Liver (tissue), 9 donors: Measurements from ENCODE around the gene CEP164. TPM values are rescaled to one million over a fixed set of nuclear protein-coding genes. Genes with fewer than 3 reads are reported as not detected.

Source experiments
- DNase-seq: peaks from one replicate; pipeline ENCODE4 v3.0.0-alpha.2; 2017; ENCODE audit warnings: low spot score
- H3K27ac ChIP-seq, 2 donors: one replicate each; pipeline ENCODE4 v1.7.0; 2013; ENCODE audit warnings: inconsistent platforms in 2 of 2, low read length in 2 of 2, control low read depth in 1 of 2, low read depth in 1 of 2, mild to moderate bottlenecking in 1 of 2
- H3K27me3 ChIP-seq, 4 donors: one replicate each; pipeline versions ENCODE4 v1.6.1 to v1.7.0; 2013; ENCODE audit warnings: low read length in 3 of 4, inconsistent platforms in 1 of 4, mild to moderate bottlenecking in 1 of 4, moderate library complexity in 1 of 4; ENCODE audit not compliant: control insufficient read depth in 4 of 4, insufficient read depth in 4 of 4
- H3K36me3 ChIP-seq, 4 donors: one replicate each; pipeline versions ENCODE4 v1.6.1 to v1.7.0; 2013; ENCODE audit warnings: low read length in 3 of 4, mild to moderate bottlenecking in 3 of 4, low read depth in 1 of 4, moderate library complexity in 1 of 4; ENCODE audit not compliant: control insufficient read depth in 4 of 4, insufficient read depth in 3 of 4
- H3K4me1 ChIP-seq, 4 donors: one replicate each; pipeline versions ENCODE4 v1.6.1 to v1.7.0; 2013; ENCODE audit warnings: low read length in 3 of 4, mild to moderate bottlenecking in 3 of 4, moderate library complexity in 1 of 4; ENCODE audit not compliant: control insufficient read depth in 4 of 4, insufficient read depth in 4 of 4
- H3K4me3 ChIP-seq, 3 donors: one replicate each; pipeline versions ENCODE4 v1.6.1 to v1.7.0; 2013; ENCODE audit warnings: low read length in 3 of 3, control low read depth in 1 of 3, low read depth in 1 of 3, mild to moderate bottlenecking in 1 of 3
- H3K9ac ChIP-seq, 2 donors: one replicate each; pipeline ENCODE4 v1.7.0; 2013; ENCODE audit warnings: low read length in 2 of 2, mild to moderate bottlenecking in 2 of 2, moderate library complexity in 2 of 2, control low read depth in 1 of 2, low read depth in 1 of 2
- H3K9me3 ChIP-seq, 4 donors: one replicate each; pipeline versions ENCODE4 v1.6.1 to v1.7.0; 2013; ENCODE audit warnings: low read length in 3 of 4; ENCODE audit not compliant: control insufficient read depth in 4 of 4
- EGR1 ChIP-seq, 2 donors: IDR thresholded peaks; 2 replicates each; pipeline ENCODE4 v1.6.1; 2016 to 2018; ENCODE audit warnings: antibody characterized with exemption in 2 of 2, low read depth in 2 of 2
- FOXA1 ChIP-seq: IDR thresholded peaks from 2 replicates; pipeline ENCODE4 v1.6.1; 2016; ENCODE audit warnings: antibody characterized with exemption
- FOXA2 ChIP-seq: IDR thresholded peaks from 2 replicates; pipeline ENCODE4 v1.6.1; 2016; ENCODE audit warnings: antibody characterized with exemption
- GABPA ChIP-seq, 2 donors: IDR thresholded peaks in 1 of 2; conservative IDR thresholded peaks in 1 of 2; 2 replicates each; pipeline ENCODE4 v1.6.1; 2016; ENCODE audit warnings: antibody characterized with exemption in 2 of 2, mild to moderate bottlenecking in 1 of 2, moderate library complexity in 1 of 2
- HNF4A ChIP-seq, 2 donors: conservative IDR thresholded peaks; 2 replicates each; pipeline ENCODE4 v1.6.1; 2016; ENCODE audit warnings: antibody characterized with exemption in 2 of 2, mild to moderate bottlenecking in 2 of 2
- HNF4G ChIP-seq: IDR thresholded peaks from 2 replicates; pipeline ENCODE4 v1.6.1; 2016; ENCODE audit warnings: antibody characterized with exemption
- JUND ChIP-seq, 2 donors: IDR thresholded peaks; 2 replicates each; pipeline ENCODE4 v1.6.1; 2016; ENCODE audit warnings: antibody characterized with exemption in 2 of 2
- NR2F2 ChIP-seq: IDR thresholded peaks from 2 replicates; pipeline ENCODE4 v1.6.1; 2016; ENCODE audit warnings: antibody characterized with exemption
- RAD21 ChIP-seq, 2 donors: IDR thresholded peaks; 2 replicates each; pipeline ENCODE4 v1.6.1; 2016; ENCODE audit warnings: antibody characterized with exemption in 2 of 2, mild to moderate bottlenecking in 2 of 2
- RXRA ChIP-seq, 2 donors: IDR thresholded peaks; 2 replicates each; pipeline ENCODE4 v1.6.1; 2017 to 2018; ENCODE audit warnings: antibody characterized with exemption in 2 of 2, mild to moderate bottlenecking in 1 of 2
- SP1 ChIP-seq: IDR thresholded peaks from 2 replicates; pipeline ENCODE4 v1.6.1; 2018; ENCODE audit warnings: antibody characterized with exemption, mild to moderate bottlenecking
- WGBS: extraction: QIAGEN DNeasy Blood & Tissue Kit; methylation state at CpG from one replicate; pipeline ENCODE4 v1.1.7; 2013; 5-methylcytosine and 5-hydroxymethylcytosine counted together
- polyA plus RNA-seq, 2 donors: library from polyadenylated mRNA; stranded (reverse) in 1 of 2; unstranded in 1 of 2; fragments of 200-250 nt in 1 of 2; fragments of >200 nt in 1 of 2; fragmentation: Nextera tagmentation in 1 of 2; extraction: Ambion mirVana in 1 of 2; gene quantifications; one replicate each; pipeline versions ENCODE4 v1.2.1 to v1.2.3, GENCODE V29; 2013 to 2015
- total RNA-seq, 2 donors: library from RNA; depleted of rRNA; stranded (reverse); fragments of >200 nt; gene quantifications; one replicate each; pipeline ENCODE4 v1.2.3, GENCODE V29; 2014
- TF ChIP-seq, protein P1 (sequence below): fragments of 150-350 bp; IDR thresholded peaks from 2 replicates; pipeline ENCODE4 v1.5.1; 2017; ENCODE audit warnings: improper control_type of control experiment, low read depth, low read length; ENCODE audit not compliant: missing input control
- TF ChIP-seq, protein P2 (sequence below): IDR thresholded peaks from 2 replicates; pipeline ENCODE4 v1.6.1; 2016; ENCODE audit warnings: antibody characterized with exemption
- TF ChIP-seq, protein P3 (sequence below): IDR thresholded peaks from 2 replicates; pipeline ENCODE4 v1.6.1; 2016; ENCODE audit warnings: antibody characterized with exemption
- TF ChIP-seq, protein P4 (sequence below): IDR thresholded peaks from 2 replicates; pipeline ENCODE4 v1.6.1; 2016; ENCODE audit warnings: antibody characterized with exemption
- TF ChIP-seq, protein P5 (sequence below): IDR thresholded peaks from 2 replicates; pipeline ENCODE4 v1.6.1; 2016; ENCODE audit warnings: antibody characterized with exemption, mild to moderate bottlenecking
- donor health status: healthy.
- donor health status: healthy.
- donor health status: healthy.
- donor health status: healthy.
- donor health status: healthy.

The CEP164 gene
- total and polyA plus RNA-seq, 4 donors, result 4.1 to 12.3 (median 5.9) TPM

DNA sequence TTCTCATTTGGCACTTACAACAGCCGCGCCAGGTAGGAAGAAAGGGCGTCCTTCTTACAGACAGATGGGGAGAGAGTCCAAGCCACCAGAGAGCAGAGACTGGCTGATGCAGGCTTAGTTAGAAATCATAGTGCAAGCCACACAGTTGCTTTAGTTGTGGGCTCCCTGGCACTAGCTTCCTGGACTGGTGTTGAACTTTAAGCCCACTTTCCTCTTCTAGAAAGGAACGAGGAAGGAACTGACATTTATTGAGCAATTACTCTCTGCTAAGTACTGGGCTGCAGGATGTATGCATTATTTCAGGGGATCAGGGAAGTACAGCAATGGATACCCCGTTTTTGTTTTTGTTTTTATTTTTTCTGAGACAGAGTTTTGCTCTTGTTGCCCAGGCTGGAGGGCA is 14.6 kb upstream of the CEP164 start:
- no peak for TF ChIP-seq RAD21 (IDR thresholded peaks at IDR 0.05)
- no peak for DNase-seq
- no peak overlapping the region for H3K9ac ChIP-seq
- no peak overlapping the region for H3K4me3 ChIP-seq
- H3K36me3 ChIP-seq, result no peaks in the 10 kb centered on the region
- no peak overlapping the region for H3K27ac ChIP-seq
- no peaks in the 10 kb centered on the region for H3K27me3 ChIP-seq
- no peaks in the 10 kb centered on the region for H3K9me3 ChIP-seq
- 84% methylated on average over 5 of the region's 5 CpGs for WGBS
- H3K4me1 ChIP-seq, result peaks cover 8 to 29% (median 19%) of the 10 kb centered on the region in 4 donors

DNA sequence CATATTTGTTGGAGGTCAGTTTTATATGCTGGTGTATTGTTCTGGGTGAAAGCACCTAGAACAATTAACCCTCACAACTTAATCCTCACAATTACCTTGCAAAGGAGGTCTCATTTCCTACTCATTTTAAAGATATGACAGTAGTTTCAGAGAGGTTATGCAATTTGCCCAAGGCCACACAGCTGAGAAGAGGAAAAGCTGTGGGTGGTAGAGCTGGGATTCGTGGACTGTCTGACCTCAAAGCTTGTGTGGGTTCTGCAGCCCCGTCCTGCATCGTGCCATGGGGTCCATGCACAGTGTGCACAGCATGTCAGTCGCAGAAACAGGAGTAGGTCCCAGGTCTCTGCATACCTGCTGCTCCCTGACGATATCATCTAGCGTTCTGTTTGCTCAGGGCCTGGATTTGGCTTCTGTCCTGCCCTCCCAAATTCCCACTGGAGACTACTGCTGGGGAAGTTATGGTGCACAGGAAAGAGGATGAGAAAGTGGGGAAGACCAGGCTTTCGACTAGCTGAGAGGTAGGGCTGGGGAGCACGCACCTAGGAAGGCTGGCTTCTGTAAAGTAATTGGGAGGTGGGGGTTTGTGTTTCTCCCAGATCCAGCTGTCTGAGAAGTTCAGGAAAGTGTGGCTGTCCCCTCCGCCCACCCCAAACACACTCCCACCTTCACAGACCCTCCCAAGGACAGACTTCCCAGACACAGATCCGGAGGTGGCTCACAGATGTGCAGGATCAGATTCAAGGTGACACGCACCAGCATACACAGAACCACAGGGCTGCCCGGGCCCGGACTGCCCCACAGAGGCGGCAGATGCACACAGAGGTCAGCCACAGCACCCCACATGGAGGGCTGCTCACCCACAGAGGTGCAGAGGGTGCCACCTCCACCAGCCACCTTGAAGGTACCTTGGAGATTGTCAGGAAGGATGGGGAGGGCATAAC is 13.6 kb upstream of the CEP164 start:
- Histone ChIP-seq H3K9ac (no peak overlapping the region), H3K36me3 (no peaks in the 10 kb centered on the region), H3K4me1 (peaks cover 8 to 29% (median 19%) of the 10 kb centered on the region in 4 donors), H3K27me3 (no peaks in the 10 kb centered on the region), H3K27ac (no peak overlapping the region), H3K9me3 (no peaks in the 10 kb centered on the region), H3K4me3 (peak overlapping the region in 1 of 3 donors; percentile 96)
- DNase-seq, result no peak
- 75% methylated on average over 14 of the region's 14 CpGs for WGBS
- TF ChIP-seq, protein P1, sequence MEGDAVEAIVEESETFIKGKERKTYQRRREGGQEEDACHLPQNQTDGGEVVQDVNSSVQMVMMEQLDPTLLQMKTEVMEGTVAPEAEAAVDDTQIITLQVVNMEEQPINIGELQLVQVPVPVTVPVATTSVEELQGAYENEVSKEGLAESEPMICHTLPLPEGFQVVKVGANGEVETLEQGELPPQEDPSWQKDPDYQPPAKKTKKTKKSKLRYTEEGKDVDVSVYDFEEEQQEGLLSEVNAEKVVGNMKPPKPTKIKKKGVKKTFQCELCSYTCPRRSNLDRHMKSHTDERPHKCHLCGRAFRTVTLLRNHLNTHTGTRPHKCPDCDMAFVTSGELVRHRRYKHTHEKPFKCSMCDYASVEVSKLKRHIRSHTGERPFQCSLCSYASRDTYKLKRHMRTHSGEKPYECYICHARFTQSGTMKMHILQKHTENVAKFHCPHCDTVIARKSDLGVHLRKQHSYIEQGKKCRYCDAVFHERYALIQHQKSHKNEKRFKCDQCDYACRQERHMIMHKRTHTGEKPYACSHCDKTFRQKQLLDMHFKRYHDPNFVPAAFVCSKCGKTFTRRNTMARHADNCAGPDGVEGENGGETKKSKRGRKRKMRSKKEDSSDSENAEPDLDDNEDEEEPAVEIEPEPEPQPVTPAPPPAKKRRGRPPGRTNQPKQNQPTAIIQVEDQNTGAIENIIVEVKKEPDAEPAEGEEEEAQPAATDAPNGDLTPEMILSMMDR, result no peak
- TF ChIP-seq RXRA (IDR thresholded peaks at IDR 0.05), result no peak
- TF ChIP-seq RAD21 (IDR thresholded peaks at IDR 0.05), result no peak
- no peak for TF ChIP-seq HNF4G
- TF ChIP-seq HNF4A (conservative IDR thresholded peaks at IDR 0.05), result no peak
- no peak for TF ChIP-seq GABPA (IDR thresholded peaks at IDR 0.05 in 1 of 2, conservative IDR thresholded peaks at IDR 0.05 in 1 of 2)
- TF ChIP-seq, protein P2, sequence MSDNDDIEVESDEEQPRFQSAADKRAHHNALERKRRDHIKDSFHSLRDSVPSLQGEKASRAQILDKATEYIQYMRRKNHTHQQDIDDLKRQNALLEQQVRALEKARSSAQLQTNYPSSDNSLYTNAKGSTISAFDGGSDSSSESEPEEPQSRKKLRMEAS, result no peak
- TF ChIP-seq, protein P3, sequence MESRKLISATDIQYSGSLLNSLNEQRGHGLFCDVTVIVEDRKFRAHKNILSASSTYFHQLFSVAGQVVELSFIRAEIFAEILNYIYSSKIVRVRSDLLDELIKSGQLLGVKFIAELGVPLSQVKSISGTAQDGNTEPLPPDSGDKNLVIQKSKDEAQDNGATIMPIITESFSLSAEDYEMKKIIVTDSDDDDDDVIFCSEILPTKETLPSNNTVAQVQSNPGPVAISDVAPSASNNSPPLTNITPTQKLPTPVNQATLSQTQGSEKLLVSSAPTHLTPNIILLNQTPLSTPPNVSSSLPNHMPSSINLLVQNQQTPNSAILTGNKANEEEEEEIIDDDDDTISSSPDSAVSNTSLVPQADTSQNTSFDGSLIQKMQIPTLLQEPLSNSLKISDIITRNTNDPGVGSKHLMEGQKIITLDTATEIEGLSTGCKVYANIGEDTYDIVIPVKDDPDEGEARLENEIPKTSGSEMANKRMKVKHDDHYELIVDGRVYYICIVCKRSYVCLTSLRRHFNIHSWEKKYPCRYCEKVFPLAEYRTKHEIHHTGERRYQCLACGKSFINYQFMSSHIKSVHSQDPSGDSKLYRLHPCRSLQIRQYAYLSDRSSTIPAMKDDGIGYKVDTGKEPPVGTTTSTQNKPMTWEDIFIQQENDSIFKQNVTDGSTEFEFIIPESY, result no peak
- TF ChIP-seq JUND (IDR thresholded peaks at IDR 0.05), result no peak
- no peak for TF ChIP-seq SP1
- TF ChIP-seq EGR1 (IDR thresholded peaks at IDR 0.05; ENCODE audit: low read depth in 2 of 2), result no peak
- TF ChIP-seq NR2F2, result no peak
- TF ChIP-seq, protein P4, sequence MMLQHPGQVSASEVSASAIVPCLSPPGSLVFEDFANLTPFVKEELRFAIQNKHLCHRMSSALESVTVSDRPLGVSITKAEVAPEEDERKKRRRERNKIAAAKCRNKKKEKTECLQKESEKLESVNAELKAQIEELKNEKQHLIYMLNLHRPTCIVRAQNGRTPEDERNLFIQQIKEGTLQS, result no peak
- TF ChIP-seq, protein P5, sequence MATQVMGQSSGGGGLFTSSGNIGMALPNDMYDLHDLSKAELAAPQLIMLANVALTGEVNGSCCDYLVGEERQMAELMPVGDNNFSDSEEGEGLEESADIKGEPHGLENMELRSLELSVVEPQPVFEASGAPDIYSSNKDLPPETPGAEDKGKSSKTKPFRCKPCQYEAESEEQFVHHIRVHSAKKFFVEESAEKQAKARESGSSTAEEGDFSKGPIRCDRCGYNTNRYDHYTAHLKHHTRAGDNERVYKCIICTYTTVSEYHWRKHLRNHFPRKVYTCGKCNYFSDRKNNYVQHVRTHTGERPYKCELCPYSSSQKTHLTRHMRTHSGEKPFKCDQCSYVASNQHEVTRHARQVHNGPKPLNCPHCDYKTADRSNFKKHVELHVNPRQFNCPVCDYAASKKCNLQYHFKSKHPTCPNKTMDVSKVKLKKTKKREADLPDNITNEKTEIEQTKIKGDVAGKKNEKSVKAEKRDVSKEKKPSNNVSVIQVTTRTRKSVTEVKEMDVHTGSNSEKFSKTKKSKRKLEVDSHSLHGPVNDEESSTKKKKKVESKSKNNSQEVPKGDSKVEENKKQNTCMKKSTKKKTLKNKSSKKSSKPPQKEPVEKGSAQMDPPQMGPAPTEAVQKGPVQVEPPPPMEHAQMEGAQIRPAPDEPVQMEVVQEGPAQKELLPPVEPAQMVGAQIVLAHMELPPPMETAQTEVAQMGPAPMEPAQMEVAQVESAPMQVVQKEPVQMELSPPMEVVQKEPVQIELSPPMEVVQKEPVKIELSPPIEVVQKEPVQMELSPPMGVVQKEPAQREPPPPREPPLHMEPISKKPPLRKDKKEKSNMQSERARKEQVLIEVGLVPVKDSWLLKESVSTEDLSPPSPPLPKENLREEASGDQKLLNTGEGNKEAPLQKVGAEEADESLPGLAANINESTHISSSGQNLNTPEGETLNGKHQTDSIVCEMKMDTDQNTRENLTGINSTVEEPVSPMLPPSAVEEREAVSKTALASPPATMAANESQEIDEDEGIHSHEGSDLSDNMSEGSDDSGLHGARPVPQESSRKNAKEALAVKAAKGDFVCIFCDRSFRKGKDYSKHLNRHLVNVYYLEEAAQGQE, result no peak
- TF ChIP-seq FOXA1, result no peak
- TF ChIP-seq FOXA2, result no peak
